GM23338 (cell line): ENCODE results near the gene TBPL2. TPM values are rescaled to one million over a fixed set of nuclear protein-coding genes. Genes with fewer than 3 reads are reported as not detected.
"Not testable (repeated sequence)": the region's sequence is repeated elsewhere in the genome, so short reads cannot be mapped to it uniquely, and the experiment has no call there.

Source experiments
- ATAC-seq: fragments of 200-7000 bp; cut with Tn5 transposase; 3 replicates; pipeline ENCODE4 v1.9.1; 2020
- DNase-seq: peaks from one replicate; pipeline ENCODE4 v3.0.0-alpha.2; 2015; ENCODE audit warnings: low spot score
- H2AFZ ChIP-seq: fragments of 200-600 bp; sonication (generic); 2 replicates; pipeline ENCODE4 v1.8.0; 2016; ENCODE audit warnings: antibody characterized with exemption, mild to moderate bottlenecking, moderate library complexity
- H3F3A ChIP-seq: fragments of 200-600 bp; sonication (generic); replicated peaks from 2 replicates; pipeline ENCODE4 v1.8.0; 2017; ENCODE audit warnings: antibody characterized with exemption, mixed run types, low read depth
- H3K27ac ChIP-seq: fragments of 200-600 bp; sonication (generic); 2 replicates; pipeline ENCODE4 v1.6.1; 2016; ENCODE audit warnings: low read depth
- H3K27me3 ChIP-seq: fragments of 200-600 bp; sonication (generic); 2 replicates; pipeline ENCODE4 v1.8.0; 2016; ENCODE audit warnings: mild to moderate bottlenecking, mixed run types, moderate library complexity; ENCODE audit not compliant: insufficient read depth
- H3K36me3 ChIP-seq: fragments of 200-600 bp; sonication (generic); 2 replicates; pipeline ENCODE4 v1.8.0; 2016; ENCODE audit warnings: mild to moderate bottlenecking; ENCODE audit not compliant: insufficient read depth
- H3K4me1 ChIP-seq: fragments of 200-600 bp; sonication (generic); 2 replicates; pipeline ENCODE4 v1.8.0; 2016; ENCODE audit warnings: mild to moderate bottlenecking, moderate library complexity; ENCODE audit not compliant: insufficient read depth
- H3K4me2 ChIP-seq: fragments of 200-600 bp; sonication (generic); 2 replicates; pipeline ENCODE4 v1.7.1; 2017; ENCODE audit warnings: mixed run types
- H3K4me3 ChIP-seq: fragments of 200-600 bp; sonication (generic); 2 replicates; pipeline ENCODE4 v1.6.1; 2016; ENCODE audit warnings: mixed run types
- H3K79me2 ChIP-seq: fragments of 200-600 bp; sonication (generic); replicated peaks from 2 replicates; pipeline ENCODE4 v1.8.0; 2017; ENCODE audit warnings: mild to moderate bottlenecking; ENCODE audit not compliant: insufficient read depth
- H3K9me2 ChIP-seq: fragments of 200-600 bp; sonication (generic); 2 replicates; pipeline ENCODE4 v1.8.0; 2017; ENCODE audit not compliant: insufficient read depth
- H4K20me1 ChIP-seq: fragments of 200-600 bp; sonication (generic); replicated peaks from 2 replicates; pipeline ENCODE4 v1.8.0; 2017; ENCODE audit warnings: mild to moderate bottlenecking; ENCODE audit not compliant: insufficient read depth
- H3K27ac Mint-ChIP-seq: 2 replicates; pipeline ENCODE4 v1.8.0; 2020; ENCODE audit warnings: inconsistent platforms, mild to moderate bottlenecking, moderate library complexity, mixed read lengths
- H3K27me3 Mint-ChIP-seq: 3 replicates; pipeline ENCODE4 v1.8.0; 2022; ENCODE audit warnings: low read depth, mild to moderate bottlenecking, moderate library complexity, mixed read lengths, inconsistent platforms; ENCODE audit not compliant: insufficient read depth, poor library complexity
- H3K36me3 Mint-ChIP-seq: 3 replicates; pipeline ENCODE4 v1.8.0; 2021; ENCODE audit warnings: low read depth, mild to moderate bottlenecking, inconsistent platforms, moderate library complexity, mixed read lengths
- H3K4me1 Mint-ChIP-seq: 3 replicates; pipeline ENCODE4 v1.8.0; 2020; ENCODE audit warnings: mild to moderate bottlenecking, inconsistent platforms, mixed read lengths
- H3K4me3 Mint-ChIP-seq: 3 replicates; pipeline ENCODE4 v1.8.0; 2021; ENCODE audit warnings: moderate library complexity, mild to moderate bottlenecking, inconsistent platforms, mixed read lengths
- H3K9me3 Mint-ChIP-seq: 3 replicates; pipeline ENCODE4 v1.8.0; 2020; ENCODE audit warnings: moderate library complexity, mild to moderate bottlenecking, inconsistent platforms, mixed read lengths
- CREB1 ChIP-seq: fragments of 250-450 bp; sonication (Bioruptor Pico); IDR thresholded peaks from 2 replicates; pipeline ENCODE4 v1.5.0; 2020; ENCODE audit warnings: low read depth, mild to moderate bottlenecking, moderate library complexity
- CTCF ChIP-seq, 2 experiments: fragments of 200-600 bp in 1 of 2; sonication (generic) in 1 of 2; conservative IDR thresholded peaks; 2 replicates each; pipeline versions ENCODE4 v1.5.1 to v1.6.1; 2016 to 2017; ENCODE audit warnings: antibody characterized with exemption in 2 of 2, low read depth in 2 of 2, mild to moderate bottlenecking in 2 of 2, moderate library complexity in 1 of 2
- EZH2phosphoT487 ChIP-seq: fragments of 200-600 bp; sonication (generic); IDR thresholded peaks from one replicate; pipeline ENCODE4 v1.8.1; 2018; ENCODE audit warnings: antibody characterized with exemption; ENCODE audit not compliant: unreplicated experiment
- JUNB ChIP-seq: IDR thresholded peaks from one replicate; pipeline ENCODE4 v1.6.1; 2016; ENCODE audit warnings: antibody characterized with exemption; ENCODE audit not compliant: unreplicated experiment
- NANOG ChIP-seq: IDR thresholded peaks from 2 replicates; pipeline ENCODE4 v1.6.1; 2016; ENCODE audit warnings: antibody characterized with exemption, borderline replicate concordance
- POLR2AphosphoS5 ChIP-seq: IDR thresholded peaks from 2 replicates; pipeline ENCODE4 v1.6.1; 2016; ENCODE audit warnings: antibody characterized with exemption, low read depth
- REST ChIP-seq: IDR thresholded peaks from one replicate; pipeline ENCODE4 v1.6.1; 2018; ENCODE audit warnings: antibody characterized with exemption; ENCODE audit not compliant: unreplicated experiment
- STAT1 ChIP-seq: IDR thresholded peaks from one replicate; pipeline ENCODE4 v1.6.1; 2016; ENCODE audit warnings: antibody characterized with exemption; ENCODE audit not compliant: unreplicated experiment
- ZNF331 ChIP-seq: fragments of 250-450 bp; sonication (Bioruptor Pico); IDR thresholded peaks from 2 replicates; pipeline ENCODE4 v1.5.0; 2020; ENCODE audit warnings: low read depth, mild to moderate bottlenecking, moderate library complexity
- ZNF462 ChIP-seq: fragments of 250-450 bp; sonication (Bioruptor Pico); IDR thresholded peaks from 2 replicates; pipeline ENCODE4 v1.5.0; 2020; ENCODE audit warnings: mild to moderate bottlenecking, moderate library complexity
- polyA plus RNA-seq: library from polyadenylated mRNA; unstranded; fragments of >200 nt; fragmentation: Nextera tagmentation; extraction: Ambion mirVana; gene quantifications from 2 replicates; pipeline ENCODE4 v1.2.1, GENCODE V29; 2016
- total RNA-seq: library from RNA; depleted of rRNA; stranded (reverse); fragments of >200 nt; shearing (Covaris generic); gene quantifications from 2 replicates; pipeline ENCODE4 v1.2.3, GENCODE V29; 2014
- TF ChIP-seq, protein P1 (sequence below): IDR thresholded peaks from 2 replicates; pipeline ENCODE4 v1.6.1; 2016; ENCODE audit warnings: antibody characterized with exemption

TBPL2 gene
- total and polyA plus RNA-seq, 2 experiments from 2014 or later: 0.24 TPM; not detected in 1

DNA sequence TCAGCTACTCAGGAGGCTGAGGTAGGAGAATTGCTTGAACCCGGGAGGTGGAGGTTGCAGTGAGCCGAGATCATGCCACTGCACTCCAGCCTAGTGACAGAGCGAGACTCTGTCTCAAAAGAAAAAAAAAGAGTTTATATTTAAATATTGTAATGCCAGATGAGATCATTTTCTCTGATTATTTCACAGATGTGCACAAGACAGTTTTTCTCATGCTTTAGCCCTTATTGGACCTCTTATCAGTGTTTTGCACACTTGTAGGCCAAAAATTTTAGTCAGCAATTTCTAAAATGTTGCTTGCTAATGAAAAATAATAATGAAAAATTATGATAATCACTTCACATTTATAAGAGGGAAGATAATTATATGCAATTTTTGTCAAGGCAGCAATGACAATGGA is 36.0 kb upstream of the TBPL2 start:
- H4K20me1 ChIP-seq, H3K9me3 Mint-ChIP-seq, H3K36me3 ChIP-seq, H3K4me3 Mint-ChIP-seq, H3K27me3 Mint-ChIP-seq, ATAC-seq, H3K27ac Mint-ChIP-seq, H3K4me2 ChIP-seq, H3K4me3 ChIP-seq, DNase-seq, H2AFZ ChIP-seq, H3F3A ChIP-seq, H3K27me3 ChIP-seq, H3K36me3 Mint-ChIP-seq, H3K9me2 ChIP-seq, H3K4me1 Mint-ChIP-seq, H3K27ac ChIP-seq, H3K79me2 ChIP-seq, H3K4me1 ChIP-seq: not testable (repeated sequence)

DNA sequence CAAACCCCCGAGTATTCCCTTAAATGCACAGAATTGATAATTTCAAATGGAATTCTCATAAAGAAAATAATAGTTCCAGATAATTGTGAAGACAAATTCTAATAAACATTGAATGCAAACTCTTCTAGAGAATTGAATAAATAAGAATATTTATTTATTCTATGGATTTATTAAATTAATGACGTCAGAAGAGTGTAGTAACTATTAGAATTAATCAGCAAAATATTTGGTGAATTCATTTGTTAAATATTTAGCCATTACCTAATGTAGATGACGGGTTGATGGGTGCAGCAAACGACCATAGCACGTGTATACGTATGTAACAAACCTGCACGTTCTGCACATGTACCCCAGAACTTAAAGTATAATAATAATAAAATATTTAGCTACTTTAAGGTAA is 33.4 kb upstream of the TBPL2 start:
- Histone ChIP-seq H3F3A (no peaks in the 10 kb centered on the region), H4K20me1 (no peaks in the 10 kb centered on the region), H3K4me2 (no peak overlapping the region), H2AFZ (no peak overlapping the region), H3K4me1 (no peaks in the 10 kb centered on the region), H3K36me3 (no peaks in the 10 kb centered on the region; the same call in 1 of the 2 replicates), H3K79me2 (no peaks in the 10 kb centered on the region), H3K27ac (no peak overlapping the region), H3K27me3 (no peaks in the 10 kb centered on the region), H3K4me3 (no peak overlapping the region), H3K9me2 (no peaks in the 10 kb centered on the region)
- DNase-seq: no peak
- no peaks in the 10 kb centered on the region for H3K36me3 Mint-ChIP-seq
- H3K4me1 Mint-ChIP-seq: no peaks in the 10 kb centered on the region
- ATAC-seq: no peak
- H3K4me3 Mint-ChIP-seq: no peak overlapping the region
- no peaks in the 10 kb centered on the region for H3K27me3 Mint-ChIP-seq
- H3K27ac Mint-ChIP-seq: no peak overlapping the region
- peaks cover 10% of the 10 kb centered on the region for H3K9me3 Mint-ChIP-seq
- TF ChIP-seq REST (no peak), ZNF462 (CRISPR knock-in tag) (no peak), CTCF (conservative IDR thresholded peaks at IDR 0.05; ENCODE audit: low read depth in 2 of 2) (no peak), CREB1 (CRISPR knock-in tag) (no peak), STAT1 (no peak), JUNB (no peak), POLR2AphosphoS5 (no peak), ZNF331 (CRISPR knock-in tag) (no peak), EZH2phosphoT487 (no peak), NANOG (no peak)
- TF ChIP-seq, protein P1, sequence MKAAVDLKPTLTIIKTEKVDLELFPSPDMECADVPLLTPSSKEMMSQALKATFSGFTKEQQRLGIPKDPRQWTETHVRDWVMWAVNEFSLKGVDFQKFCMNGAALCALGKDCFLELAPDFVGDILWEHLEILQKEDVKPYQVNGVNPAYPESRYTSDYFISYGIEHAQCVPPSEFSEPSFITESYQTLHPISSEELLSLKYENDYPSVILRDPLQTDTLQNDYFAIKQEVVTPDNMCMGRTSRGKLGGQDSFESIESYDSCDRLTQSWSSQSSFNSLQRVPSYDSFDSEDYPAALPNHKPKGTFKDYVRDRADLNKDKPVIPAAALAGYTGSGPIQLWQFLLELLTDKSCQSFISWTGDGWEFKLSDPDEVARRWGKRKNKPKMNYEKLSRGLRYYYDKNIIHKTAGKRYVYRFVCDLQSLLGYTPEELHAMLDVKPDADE: no peak
